OCI-M1 (cell line): ENCODE measurements around the gene AURKAIP1.
"Not testable (repeated sequence)": the region's sequence is repeated elsewhere in the genome, so short reads cannot be mapped to it uniquely, and the experiment has no call there.

ENCODE experiments used
- DNase-seq: peaks from one replicate; lab custom pipeline; 2025; lab: John Stamatoyannopoulos, UW

AURKAIP1 gene

DNA sequence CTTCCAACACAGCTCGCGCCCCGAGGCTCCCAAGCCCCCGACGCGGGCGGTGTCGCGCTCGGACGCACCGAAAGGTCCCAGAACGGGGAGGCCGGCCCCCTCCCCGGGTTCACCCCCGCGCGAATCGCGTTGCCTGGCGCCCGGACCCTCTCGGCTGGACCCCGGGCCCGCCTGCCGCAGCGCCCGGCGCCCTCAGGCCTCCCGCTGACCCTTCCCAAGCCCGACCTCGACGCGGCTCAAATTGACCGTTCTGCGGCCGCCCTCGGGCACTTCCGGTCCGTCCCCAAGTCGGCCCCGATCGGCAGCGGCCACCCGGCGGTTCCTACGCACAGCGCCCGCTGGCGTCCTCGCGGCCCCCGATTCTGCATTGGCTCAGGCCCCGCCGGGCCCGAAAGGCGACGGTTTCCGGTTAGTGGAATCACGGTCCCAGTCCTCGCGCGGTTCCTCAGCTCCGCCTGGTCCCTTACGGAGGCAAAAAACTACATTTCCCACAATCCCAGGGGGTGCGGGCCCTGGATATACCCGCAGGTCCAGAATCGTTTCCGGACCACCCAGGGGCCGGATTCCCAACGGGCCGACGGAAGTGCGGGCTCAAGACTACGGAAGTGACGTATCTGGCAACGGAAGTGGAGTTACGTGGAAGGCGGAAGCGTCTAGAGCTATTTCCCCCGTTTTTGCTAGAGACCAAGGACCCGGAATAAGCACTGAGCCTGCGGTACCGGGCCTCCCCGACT is at the start of gene AURKAIP1:
Gene AURKAIP1 (minus strand): TSS at position 279 of the 734 bp plus-strand sequence. CDS start 451 bp downstream, outside the sequence.
- peak; percentile 99 for DNase-seq

DNA sequence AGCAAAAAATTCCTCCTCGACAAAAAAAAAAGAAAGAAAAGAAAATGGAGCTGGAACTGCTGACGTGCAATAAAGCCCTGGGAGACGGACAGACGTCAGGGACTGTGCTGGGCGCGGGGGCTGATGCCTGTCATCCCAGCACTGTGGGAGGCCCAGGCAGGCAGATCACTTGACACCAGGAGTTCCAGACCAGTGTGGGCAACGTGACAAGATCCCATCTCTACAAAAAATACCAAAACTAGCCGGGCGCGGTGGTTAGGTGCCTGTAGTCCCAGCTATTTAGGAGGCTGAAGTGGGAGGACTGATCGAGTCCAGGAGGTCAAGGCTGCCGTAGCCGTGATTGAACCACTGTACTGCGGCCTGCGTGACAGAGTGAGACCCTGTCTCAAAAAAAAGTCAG is 49.7 kb upstream of the AURKAIP1 start:
- no peak for DNase-seq

DNA sequence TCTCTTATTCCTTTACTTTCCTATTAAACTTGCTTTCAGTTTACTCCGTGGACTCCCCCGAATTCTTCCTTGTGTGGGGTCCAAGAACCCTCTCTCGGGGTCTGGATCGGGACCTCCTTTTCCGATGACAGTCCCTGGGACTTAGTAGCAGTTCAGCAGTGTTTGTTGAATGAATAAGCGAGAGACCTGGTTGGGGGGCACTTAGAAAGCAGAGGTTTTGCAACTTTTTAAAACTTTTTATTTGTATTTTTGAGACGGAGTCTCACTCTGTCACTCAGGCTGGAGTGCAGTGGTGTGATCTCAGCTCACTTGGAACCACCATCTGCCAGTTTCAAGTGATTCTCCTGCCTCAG is 48.2 kb upstream of the AURKAIP1 start:
- DNase-seq = no peak

DNA sequence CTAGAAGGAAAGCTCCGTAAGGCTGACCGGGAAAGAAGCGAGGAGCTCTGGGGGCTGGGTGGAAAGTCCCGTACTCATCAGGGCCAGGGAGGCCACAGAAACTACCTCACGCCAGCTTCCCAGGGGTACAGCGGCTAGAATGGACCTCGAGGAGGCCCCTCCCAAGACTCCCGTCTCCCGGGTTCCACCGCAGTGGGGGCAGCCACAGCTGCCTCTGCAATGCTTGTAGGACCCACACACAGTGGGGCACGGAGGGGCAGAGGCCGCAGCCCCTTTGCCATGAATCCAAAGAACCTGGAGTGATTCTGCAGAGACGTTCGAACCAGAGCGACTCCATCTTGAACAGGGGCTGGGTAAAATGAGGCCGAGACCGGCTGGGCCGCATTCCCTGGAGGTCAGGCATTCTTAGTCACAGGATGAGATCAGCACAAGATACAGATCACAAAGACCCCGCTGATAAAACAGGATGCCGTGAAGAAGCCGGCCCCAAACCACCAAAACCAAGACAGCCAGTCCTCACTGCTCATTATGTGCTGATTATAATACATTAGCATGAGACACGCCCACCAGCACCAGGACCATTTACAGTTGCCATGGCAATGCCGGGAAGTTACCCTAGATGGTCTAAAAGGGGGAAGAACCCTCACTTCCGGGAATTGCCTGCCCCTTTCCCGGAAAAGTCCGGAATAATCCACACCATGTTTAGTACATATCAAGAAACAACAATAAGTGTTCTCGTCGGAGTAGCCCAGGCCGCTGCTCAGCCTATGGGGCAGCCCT is 47.6 kb upstream of the AURKAIP1 start:
- peak; percentile 69 for DNase-seq

DNA sequence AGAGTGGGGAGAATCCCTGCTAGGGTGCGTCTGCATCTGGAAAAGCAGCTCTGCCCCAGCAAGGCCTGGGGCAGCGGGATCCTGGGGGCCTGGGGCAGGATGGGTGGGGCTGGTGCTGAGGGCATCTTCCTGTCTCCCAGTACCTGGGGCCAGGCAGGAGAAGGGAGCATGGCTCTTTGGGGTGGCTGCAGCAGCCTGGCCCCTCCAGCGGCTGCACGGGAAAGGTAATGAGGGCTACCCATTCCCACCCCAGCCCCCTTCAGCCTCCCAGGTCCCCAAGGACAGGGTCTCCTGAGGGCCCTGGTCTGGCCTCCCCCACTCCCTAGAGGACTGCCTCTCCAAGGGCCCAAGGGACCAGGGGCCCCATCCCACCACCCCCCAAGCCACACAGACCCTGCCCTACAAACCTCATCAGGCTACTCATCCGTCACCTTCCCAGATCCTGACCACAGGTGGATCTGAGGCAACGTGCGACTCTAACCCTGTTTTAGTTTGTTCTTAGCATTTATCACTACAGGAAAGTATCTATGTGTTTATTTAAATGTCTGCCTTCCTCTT is 47.0 kb upstream of the AURKAIP1 start:
- no peak for DNase-seq

DNA sequence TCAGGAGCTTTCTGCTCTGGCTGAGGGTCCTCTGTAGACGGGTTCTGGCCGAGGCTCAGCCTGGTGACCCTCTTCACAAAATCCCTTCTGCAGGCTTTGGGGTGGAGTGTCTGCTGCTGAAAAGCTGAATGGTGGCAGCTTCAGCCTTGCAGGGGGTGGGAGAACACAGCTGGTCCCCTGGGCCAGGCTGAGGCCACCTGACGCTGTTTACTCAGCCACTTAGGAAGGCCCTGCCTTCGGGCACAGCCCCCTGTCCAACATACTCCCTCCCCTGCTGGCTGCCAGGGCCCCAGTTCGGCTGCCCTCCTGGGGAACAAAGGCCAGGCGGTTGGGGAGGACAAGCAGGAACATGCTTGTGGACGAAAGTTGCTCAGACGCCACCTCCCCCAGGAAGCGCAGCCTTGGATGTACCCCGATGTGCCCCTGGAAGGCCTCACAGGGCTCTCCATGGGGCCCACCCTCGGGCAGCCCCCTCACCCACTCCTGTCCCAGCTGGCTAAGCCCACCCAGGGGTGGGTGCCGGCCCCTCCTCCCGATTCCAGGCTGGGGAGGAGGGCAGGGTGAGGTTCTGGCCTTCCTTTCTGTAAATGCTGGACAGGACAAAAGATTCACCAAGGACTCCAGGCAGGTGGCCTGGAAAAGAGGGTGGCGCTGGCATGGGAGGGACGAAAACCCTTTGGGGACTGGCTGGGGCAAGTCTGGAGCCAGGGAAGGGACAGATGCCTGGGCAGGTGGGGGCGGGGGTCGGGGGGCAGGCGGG is 46.3 kb upstream of the AURKAIP1 start, which contains the start of gene ANKRD65:
Gene ANKRD65 (minus strand): TSS at position 130 of the 760 bp plus-strand sequence. CDS start 271 bp downstream, outside the sequence.
- no peak for DNase-seq

DNA sequence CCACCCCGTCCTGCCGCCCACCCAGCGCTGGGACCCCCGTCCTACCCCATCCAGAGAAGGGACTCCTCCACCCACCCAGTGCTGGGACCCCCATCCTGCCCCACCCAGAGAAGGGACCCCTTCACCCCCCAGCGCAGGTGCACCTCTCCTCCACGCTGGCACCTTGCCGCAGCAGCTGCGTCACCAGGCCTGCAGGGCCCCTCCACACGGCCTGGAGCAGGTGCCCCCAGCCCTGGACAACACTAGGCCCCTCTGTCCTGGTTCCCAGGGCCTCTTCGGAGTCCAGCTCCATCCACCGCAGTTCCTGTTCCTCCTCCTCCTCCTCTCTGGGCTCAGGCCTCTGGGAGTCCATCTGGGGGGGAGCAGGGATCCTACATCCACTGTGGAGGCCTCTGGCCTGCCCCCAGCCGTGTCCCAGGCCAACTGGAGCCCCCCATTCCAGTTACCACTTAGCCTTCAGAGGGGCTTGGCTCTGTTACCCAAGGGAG is 45.7 kb upstream of the AURKAIP1 start:
- DNase-seq = no peak

DNA sequence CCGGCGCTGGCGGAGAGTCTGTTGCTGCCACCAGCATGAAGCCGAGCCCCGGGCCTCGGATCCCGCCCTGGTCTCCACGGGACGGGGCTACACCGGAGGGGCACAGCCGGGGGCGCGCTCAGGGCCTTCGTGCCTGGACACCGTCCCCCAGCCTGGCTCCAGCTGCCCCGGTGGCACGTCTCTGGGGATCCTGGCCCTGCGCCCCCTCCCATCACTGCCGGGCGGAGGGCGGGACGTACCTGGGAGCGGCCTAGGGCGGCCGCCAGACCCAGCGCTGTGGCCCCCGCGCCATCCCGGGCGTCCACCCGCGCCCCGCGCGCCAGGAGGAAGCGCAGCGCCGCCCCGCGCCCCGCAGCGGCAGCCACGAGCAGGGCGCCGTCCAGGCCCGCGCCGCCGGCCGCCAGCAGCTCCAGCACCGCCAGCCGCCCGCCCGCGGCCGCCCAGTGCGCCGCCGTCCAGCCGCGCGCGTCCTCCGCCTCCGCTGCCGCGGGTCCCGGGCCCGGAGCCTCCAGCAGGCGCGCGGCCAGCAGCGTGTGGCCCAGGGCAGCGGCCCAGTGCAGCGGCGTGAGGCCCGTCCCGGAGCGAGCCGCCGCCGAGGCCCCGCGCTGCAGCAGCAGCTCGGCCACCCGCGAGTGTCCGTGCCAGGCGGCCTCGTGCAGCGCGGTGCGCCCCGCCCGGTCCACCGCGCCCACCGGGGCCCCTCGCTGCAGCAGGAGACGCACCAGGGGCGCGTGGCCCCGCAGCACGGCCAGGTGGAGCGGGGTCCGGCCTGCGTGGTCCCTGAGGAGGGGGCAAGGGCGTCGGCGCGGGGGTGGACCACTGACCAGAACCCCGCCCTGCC is 45.0 kb upstream of the AURKAIP1 start:
- no peak for DNase-seq

DNA sequence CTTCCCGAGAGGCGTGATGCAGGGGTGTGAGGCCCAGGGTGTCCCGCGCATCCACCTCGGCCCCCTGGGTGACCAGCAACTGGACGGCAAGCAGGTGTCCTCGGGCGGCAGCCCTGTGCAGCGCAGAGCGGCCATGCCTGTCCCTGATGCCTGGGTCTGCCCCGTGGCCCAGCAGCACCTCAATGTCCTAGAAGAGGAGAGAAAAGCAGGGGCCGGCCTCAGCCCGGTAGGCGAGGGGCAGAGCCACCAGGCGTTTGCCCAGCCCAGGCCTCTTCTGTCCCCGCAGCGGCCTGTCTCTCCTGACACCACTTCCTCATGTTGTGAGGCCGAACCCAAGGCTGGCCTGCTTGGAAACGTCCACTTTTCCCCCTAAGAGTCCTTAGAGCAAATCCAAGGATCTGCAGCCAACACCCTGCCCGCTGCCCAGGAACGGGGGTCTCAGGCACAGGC is 44.4 kb upstream of the AURKAIP1 start:
- no peak for DNase-seq

DNA sequence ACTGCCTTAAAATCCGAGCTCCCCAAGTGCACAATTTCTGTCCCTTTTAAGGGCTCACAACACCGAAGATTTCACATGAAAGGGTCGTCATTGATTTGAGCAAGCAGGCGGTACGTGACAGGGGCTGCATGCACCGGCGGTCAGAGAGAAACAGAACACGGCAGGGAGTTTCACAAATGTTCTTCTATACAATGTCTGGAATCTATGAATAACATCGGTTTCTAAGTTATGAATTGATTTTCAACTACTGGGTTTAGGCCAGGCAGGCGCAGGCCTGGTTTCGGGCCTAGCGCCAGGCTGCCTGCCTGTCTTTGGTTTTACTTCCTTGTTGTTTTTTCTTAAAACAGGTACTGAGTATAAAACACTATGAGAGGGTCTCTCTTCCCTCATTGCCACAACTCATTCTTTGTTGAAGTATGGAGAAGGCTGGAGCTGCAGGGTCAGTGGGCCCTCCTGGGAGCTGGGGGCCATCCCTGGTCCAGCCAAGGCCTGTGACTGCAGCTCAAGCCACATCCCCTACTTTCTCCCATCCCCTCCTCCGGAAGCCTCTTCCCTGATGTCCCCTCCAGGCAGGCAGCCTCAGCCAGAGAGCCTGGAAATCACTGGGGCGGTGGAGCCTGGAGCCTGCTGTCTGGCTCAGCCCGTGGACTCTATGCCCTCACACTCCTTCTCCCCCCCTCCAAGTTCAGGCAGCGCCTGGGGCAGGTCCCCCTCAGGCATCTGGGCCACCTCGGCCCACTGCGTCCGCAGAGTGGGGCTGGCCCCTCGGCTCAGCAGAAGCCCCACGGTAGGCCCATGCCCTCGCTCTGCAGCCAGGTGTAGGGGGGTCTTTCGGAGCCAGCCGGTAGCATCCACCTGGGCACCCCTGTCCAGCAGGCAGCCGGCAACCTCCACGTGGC is 43.7 kb upstream of the AURKAIP1 start:
- DNase-seq = no peak

DNA sequence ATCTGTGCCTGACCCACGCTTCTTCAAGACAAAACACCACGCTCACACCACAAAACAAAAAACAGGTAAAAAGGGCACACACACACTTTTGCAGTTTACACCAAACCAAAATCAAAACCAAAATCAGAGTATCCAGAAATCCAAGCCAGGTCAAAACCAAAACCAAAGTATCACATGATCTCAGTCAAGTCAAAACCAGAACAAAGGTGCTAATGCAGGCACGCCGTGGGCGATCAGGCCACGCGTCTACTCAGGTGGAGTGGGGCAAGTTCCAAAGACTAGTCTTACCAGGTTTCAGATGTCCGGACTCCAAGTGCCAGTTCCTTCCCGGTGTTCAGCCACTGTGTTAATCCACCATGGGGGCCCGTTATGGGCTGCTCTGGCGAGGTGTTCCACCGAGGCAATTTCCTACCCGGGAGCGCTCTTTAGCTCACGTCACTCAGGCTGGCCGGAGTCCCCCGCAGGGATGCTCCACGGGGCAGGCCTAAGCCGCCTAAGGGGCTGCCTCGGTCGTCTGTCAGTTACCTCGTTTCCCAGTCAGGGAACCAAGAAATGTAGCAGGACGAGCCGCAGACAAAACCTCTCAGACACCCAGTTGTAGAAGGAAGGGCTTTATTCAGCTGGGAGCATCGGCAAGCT is 42.9 kb upstream of the AURKAIP1 start:
- not testable (repeated sequence) for DNase-seq

DNA sequence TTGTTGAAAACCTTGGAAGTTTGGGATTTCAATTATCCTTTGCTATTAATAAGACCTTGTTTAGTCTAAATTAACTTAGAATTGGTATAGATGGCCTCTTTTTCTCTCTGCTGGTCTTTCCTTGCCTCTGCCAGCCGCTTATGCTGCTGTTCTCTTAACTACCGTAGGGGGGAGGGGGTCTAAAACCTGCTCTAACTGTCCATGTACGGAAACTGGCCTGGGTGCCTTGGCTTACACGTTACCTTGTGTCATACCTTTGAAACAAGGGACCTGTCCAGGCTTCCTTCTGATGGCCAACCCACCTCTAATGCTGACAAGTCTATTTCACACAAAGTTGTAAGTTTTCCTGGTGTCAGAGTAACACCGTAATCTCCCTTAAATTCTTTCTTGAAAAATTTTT is 42.4 kb upstream of the AURKAIP1 start:
- peak; percentile 43 for DNase-seq

DNA sequence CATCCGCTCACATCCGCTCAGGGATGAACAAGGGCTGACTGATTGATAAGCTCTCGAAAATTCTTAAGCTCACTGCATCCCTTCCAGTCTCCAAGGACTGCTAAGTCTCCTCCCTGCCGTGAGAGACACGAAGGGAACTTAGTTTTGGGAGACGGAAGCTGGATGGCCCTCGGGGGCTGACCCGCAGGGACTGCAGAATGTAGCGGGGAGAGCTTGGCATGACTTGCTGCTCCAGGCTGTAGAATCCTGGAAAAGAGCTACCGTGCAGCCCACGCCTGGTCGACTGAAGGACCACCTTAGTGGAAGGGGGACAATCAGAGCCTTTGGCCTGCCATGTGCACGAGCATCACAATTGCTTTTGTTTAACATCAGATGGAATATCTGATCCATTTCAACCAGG is 40.7 kb upstream of the AURKAIP1 start:
- DNase-seq = no peak

DNA sequence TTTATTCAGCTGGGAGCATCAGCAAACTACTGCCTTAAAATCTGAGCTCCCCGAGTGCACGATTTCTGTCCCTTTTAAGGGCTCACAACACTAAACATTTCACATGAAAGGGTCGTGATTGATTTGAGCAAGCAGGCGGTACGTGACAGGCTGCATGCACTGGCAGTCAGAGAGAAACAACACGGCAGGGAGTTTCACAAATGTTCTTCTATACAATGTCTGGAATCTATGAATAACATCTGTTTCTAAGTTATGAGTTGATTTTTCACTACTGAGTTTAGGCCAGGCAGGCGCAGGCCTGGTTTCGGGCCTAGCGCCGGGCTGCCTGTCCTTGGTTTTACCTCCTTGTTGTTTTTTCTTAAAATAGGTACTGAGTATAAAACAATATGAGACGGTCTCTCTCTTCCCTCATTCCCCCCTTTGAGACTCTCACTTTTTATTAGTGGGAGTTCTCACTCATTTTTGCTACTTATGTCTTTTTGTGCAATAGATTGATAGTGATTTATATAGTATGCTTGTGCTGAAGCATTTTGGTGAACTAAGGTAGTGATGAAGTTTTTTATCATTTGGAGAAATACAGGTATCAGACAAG is 37.4 kb upstream of the AURKAIP1 start:
- DNase-seq = not testable (repeated sequence)

DNA sequence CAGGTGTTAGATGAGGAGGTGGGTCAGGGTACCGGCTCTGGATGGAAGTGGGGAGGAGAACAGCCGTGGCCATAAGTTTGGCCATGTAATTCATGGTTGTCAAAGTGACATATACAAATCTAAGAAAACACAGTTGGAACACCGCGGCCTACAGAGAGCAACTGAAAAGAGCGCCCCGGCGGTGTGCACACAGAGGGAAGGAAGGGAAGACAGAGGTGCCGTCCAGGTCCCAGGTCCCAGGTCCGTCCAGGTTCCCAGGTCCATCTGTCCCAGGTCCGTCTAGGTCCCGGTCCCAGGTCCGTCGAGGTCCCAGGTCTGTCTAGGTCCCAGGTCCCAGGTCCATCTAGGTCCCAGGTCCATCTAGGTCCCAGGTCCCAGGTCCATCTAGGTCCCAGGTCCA is 36.6 kb upstream of the AURKAIP1 start:
- DNase-seq = no peak

DNA sequence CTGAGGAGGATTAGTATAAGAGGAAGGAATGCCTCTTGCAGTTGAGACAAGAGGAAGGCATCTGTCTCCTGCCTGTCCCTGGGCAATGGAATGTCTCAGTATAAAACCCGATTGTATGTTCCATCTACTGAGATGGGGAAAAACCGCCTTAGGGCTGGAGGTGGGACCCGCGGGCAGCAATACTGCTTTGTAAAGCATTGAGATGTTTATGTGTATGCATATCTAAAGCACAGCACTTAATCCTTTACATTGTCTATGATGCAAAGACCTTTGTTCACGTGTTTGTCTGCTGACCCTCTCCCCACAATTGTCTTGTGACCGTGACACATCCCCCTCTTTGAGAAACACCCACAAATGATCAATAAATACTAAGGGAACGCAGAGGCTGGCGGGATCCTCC is 35.2 kb upstream of the AURKAIP1 start:
- DNase-seq = not testable (repeated sequence)

DNA sequence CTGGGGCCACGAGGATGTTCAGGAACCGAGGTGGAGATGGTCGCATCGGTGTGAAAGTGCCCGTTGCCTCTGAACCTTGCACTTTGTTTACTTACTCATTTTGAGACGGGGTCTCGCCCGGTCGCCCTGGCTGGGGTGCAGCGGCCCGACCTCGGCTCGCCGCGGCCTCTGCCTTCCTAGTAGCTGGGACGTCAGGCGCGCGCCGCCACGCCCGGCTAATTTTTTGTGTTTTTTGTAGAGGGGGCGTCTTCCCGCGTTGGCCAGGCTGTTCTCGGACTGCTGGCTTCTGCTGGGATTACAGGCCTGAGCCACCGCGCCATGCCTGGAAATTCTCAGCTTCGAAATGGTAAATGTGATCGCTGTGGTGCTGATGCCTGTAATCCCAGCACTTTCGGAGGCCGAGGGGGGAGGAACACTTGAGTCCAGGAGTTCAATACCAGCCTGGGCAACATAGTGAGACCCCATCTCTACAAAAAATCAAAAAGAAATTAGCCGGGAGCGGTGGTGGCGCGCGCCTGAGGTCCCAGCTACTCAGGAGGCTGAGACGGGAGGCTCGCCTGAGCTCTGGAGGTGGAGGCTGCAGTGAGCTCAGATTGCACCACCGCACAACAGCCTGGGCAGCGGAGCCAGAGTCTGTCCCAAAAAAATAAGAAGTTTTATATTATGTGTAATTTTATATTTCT is 32.8 kb upstream of the AURKAIP1 start:
- peak; percentile 27 for DNase-seq

DNA sequence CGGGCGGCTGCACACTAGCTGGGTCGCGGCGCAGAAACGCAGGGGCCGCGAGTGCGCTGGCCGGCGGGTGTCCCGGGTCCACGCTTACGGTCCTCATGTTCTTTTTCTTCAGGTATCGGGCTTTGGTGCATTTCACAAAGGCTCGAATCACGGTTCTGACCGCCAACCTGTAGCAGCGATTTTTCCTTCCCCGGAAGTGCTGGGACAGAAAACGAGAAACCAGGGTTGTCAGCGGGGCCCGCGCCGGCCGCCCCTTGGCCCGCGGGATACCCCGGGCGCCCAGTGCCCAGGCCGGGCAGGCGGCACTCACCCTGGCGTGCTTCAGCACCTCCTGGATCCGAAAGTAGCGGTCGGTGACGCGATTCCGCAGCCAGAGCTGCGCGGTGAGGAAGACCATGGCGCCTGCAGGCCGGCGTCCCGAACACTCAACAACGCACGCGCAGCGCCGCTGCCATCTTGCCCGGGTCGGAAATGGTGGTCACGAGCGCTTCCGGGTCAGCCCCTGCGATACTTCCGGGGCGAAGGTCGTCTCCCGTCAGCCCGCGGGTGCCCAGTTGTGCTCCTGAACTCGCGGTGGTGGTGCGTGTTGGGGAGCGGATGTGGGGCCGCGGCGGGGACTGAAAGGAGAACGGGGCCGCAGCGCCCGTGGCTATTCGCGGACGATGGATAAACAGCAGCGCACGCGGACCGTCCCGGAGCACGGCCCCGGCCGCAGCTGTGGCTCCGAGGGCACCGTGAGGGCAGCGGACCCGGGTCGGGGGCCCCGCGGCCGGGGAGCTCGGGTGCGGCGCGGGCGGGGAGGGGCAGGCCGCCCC is 32.0 kb upstream of the AURKAIP1 start, which contains the start of gene MRPL20:
Gene MRPL20 (minus strand): TSS at position 473 of the 815 bp plus-strand sequence. CDS start 76 bp downstream, at position 397.
- DNase-seq = peak; percentile 94
